Activated gamma-delta T cell treated with Interleukin-2 at 50 U/mL for 16 hours (primary cell): ENCODE data around the gene SNX33.
"Not testable (repeated sequence)": the region's sequence is repeated elsewhere in the genome, so short reads cannot be mapped to it uniquely, and the experiment has no call there.

ENCODE experiments used
- DNase-seq: peaks from one replicate; pipeline ENCODE4 v3.0.0-alpha.2; 2020

Gene SNX33

GRCh38 chr15:75647370-75648155 lies at the start of gene SNX33:
Gene SNX33, plus strand, starts transcription at chr15:75647912. Its CDS starts 1,191 bp downstream, at chr15:75649103.
- DNase-seq: peak; percentile 33

GRCh38 chr15:75598361-75598760 lies 49.4 kb upstream of the SNX33 start:
- DNase-seq: no peak

GRCh38 chr15:75599401-75599800 lies 48.3 kb upstream of the SNX33 start:
- DNase-seq: no peak

GRCh38 chr15:75606026-75606425 lies 41.7 kb upstream of the SNX33 start:
- no peak for DNase-seq

GRCh38 chr15:75606711-75607699 lies 40.7 kb upstream of the SNX33 start:
- DNase-seq: peak; percentile 9

- DNase-seq: no peak
Observed at GRCh38 chr15:75616766-75617165, 30.9 kb upstream of the SNX33 start.

- no peak for DNase-seq
Observed at GRCh38 chr15:75620058-75620820, 27.5 kb upstream of the SNX33 start.

GRCh38 chr15:75620841-75621391 lies 26.8 kb upstream of the SNX33 start:
- DNase-seq: no peak

- no peak for DNase-seq
Observed at GRCh38 chr15:75622505-75622904, 25.2 kb upstream of the SNX33 start.

GRCh38 chr15:75625542-75626347 lies 22.0 kb upstream of the SNX33 start, which contains the start of gene SNUPN:
Gene SNUPN, minus strand, starts transcription at chr15:75625725. Its CDS starts 4,674 bp downstream, at chr15:75621051.
- DNase-seq: peak; percentile 93

GRCh38 chr15:75631935-75632334 lies 15.8 kb upstream of the SNX33 start:
- no peak for DNase-seq

GRCh38 chr15:75633922-75634321 lies 13.8 kb upstream of the SNX33 start:
- not testable (repeated sequence) for DNase-seq

- DNase-seq: no peak
Observed at GRCh38 chr15:75636026-75636425, 11.7 kb upstream of the SNX33 start.

GRCh38 chr15:75637245-75638009 lies 10.3 kb upstream of the SNX33 start:
- DNase-seq: no peak

- no peak for DNase-seq
Observed at GRCh38 chr15:75639191-75639708, 8.5 kb upstream of the SNX33 start.

- peak; percentile 92 for DNase-seq
Observed at GRCh38 chr15:75639709-75640482, 7.8 kb upstream of the SNX33 start, which contains the start of gene IMP3. Gene IMP3, minus strand, starts transcription at chr15:75640224. Its CDS starts 56 bp downstream, at chr15:75640168.

GRCh38 chr15:75640483-75641178 lies 7.1 kb upstream of the SNX33 start:
- peak; percentile 52 for DNase-seq

- DNase-seq: no peak
Observed at GRCh38 chr15:75641179-75641503, 6.6 kb upstream of the SNX33 start.

- no peak for DNase-seq
Observed at GRCh38 chr15:75641603-75642002, 6.1 kb upstream of the SNX33 start.
